ENCODE measurements around the gene RFT1.
"Not testable (repeated sequence)": the region's sequence is repeated elsewhere in the genome, so short reads cannot be mapped to it uniquely, and the experiment has no call there.

The RFT1 gene

DNA sequence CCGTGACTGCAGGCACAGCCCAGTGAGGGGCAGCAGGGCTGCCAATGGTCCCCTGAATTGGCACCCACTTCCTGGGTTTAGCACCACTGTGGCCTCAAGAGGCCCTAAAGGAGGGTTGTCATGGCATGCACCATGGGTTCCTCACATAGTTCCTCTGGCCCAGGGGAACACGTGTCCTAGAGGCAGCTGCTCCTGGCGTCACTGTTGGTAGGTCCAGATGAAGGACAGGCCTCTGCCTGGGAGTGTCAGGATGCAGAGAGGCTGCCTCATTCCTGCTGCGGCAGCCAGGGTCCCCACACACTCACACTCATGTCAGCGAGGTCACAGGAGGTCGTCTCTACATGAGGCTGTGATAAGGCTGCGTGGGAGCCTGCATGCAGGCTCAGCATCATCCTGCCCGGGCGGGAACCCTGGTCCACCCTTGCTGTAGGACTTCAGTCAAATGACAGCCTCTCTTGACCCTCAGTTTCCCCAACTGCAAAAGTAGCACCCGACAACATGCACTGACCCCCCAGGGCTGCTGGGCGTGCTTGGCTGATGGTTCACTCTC is 58.3 kb downstream of the RFT1 start:
- no peak for DNase-seq (ENCODE audit: low read depth)

DNA sequence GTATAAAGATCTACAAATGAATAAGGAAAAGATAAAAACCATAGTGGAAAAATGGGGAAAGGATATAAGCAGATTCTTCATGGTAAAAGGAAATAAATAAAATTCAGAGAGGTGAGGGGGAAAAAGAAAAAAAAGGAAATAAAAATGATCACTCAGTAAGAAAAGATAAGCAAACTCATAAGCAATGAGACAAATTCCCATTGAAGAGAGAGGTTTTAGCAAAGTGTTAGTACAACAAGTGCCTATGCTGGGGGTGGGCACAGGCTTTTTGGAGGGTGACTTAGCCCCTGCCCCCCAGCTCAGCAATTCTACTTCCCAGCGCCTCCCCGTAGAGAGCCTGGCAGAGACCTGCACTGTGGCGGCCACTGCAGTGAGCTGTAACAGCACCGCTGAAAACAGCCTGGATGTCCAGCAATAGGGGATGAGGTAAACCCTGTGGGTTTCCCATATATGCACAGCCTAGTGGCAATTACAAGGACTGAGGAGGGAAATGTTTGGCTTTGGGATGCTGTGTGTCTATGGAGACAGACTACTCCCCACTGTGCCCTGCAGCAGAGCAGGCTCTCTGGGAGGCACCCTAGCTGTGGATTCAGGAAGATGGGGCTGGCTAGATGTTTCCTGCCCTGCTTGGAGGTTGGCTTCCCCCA is 60.7 kb downstream of the RFT1 start:
- no peak for DNase-seq (ENCODE audit: low read depth)

DNA sequence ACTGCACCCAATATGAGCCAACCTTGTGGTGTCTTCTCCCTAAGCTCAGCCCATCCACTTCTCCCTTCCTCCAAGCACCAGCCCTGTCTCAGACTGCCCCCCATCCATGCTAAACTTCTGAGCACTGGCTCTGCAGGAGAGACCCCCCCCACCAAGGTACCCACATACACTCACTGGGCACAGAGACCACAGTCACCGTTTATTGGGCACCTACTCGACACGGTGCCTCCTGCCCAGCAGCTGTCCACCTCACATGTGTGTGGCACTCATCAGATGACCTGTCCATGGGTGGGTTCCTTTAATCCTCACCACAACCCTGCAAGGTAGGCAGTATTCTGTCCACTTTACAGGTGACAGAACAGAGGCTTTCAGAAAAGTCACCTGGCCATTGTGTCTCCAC is 62.1 kb downstream of the RFT1 start:
- no peak for DNase-seq (ENCODE audit: low read depth)

DNA sequence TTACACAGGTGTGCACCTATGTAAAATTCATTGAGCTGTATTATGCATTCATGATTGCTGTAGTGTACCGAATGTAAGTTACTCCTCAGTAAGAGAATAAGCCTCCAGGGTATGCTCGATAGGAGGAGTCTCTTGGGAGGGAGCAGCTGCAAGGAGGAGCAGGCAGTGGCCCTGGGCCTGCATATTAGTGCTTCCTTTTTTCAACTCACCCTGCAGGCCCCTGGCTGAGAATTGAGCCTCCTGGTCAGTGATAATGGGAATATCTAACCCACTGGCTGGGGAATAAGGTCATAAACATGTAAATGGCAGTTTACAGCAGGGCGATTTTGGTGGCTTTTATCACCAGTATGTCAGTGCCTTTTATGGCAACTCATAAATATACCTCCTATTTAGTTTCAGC is 62.7 kb downstream of the RFT1 start:
- DNase-seq (ENCODE audit: low read depth), result no peak

DNA sequence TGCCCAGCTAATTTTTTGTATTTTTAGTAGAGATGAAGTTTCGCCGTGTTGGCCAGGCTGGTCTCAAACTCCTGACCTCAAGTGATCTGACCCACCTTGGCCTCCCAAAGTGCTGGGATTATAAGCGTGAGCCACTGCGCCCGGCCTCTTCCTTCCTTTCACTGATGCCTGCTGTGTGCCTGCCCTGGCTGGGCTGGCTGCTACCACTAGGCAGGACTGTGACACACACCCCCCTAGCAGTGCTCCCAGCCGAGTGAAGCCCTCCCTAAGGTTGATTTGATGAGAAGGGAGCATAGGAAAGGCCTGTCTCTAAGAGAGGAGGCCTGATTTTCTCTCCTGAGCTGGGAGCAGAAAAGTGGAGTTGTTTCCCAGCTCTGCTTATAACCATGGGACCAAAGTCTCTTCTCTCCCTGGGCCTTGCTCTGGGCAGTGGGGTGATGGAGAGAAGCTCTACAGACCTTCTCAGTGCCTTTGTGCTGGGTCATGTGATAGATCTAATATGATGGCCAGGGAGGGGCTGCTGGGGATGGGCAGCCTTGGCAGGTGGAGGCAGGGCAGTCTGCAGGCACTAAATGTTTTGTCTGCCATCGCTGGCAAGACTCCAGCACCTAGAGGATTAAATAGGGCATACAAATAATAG is 64.3 kb downstream of the RFT1 start:
- no peak for DNase-seq (ENCODE audit: low read depth)

DNA sequence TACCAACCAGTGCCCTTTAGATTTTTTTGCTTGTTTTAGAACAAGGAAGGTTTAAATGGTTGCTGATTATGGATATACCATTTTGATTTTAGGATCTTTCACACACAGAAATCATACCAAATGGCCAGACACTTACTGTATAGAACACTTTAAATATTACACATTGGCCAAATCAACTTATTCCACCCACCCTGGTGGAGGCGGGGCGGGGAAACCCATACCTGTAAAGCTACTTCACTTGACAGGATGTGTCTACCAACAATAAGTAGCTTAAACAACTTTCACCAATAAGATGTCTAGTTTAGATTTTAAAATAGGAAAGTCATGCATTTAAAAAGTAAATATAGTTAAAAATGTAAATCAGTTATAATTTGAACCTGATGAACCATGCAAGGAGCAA is 67.3 kb downstream of the RFT1 start:
- no peak for DNase-seq (ENCODE audit: low read depth)

DNA sequence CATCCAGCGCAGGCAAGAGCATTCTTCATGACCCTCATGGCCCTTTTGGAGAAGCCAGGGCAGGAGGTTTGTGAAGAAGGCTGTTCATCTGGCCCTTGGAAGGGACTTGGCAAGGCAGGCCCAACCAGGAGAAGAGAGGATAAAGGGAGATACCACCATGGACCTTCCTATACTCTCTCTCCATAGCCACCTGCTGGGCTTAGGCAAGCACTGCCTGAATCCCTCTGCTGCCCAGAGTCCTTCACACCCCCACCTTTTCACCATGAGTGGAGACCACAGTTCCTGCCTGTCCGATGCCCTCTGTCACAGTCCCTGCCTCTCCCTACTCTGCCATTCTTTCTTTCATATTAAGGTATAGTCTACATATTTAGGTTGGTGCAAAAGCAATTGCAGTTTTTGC is 73.8 kb downstream of the RFT1 start:
- DNase-seq (ENCODE audit: low read depth), result no peak

DNA sequence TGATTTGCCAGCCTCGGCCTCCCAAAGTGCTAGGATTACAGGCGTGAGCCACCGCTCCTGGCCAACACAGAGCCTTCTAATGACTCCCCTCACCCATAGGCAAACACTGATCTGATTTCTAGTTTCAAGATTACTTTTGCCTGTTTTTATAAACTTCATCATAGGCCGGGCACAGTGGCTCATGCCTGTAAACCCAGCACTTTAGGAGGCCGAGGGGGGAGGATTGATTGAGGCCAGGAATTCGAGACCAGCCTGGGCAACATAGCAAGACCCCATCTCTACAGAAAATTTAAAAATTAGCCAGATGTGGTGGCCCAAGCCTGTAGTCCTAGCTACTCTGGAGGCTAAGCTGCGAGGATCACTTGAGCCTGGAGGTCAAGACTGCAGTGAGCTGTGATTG is 76.0 kb downstream of the RFT1 start:
- DNase-seq (ENCODE audit: low read depth), result not testable (repeated sequence)

DNA sequence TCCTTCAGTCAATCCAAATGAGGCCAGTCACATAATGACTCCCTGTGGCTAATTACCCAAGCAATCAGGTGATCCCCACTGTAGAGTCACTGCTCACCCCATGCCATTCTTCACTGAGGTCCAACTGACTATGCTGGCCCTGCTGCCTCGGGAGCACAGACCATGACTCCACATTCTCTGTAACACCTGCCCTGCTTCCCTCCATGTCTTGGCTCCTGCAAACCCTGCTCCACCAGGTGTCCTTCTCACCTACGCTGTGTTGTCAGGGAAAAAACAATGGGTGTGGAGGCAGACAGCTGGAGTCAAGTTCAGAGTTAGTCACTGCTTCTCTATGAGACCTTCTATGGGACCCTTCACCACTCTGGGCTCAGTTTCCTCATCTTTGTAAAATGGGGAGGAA is 78.3 kb downstream of the RFT1 start:
- no peak for DNase-seq (ENCODE audit: low read depth)

DNA sequence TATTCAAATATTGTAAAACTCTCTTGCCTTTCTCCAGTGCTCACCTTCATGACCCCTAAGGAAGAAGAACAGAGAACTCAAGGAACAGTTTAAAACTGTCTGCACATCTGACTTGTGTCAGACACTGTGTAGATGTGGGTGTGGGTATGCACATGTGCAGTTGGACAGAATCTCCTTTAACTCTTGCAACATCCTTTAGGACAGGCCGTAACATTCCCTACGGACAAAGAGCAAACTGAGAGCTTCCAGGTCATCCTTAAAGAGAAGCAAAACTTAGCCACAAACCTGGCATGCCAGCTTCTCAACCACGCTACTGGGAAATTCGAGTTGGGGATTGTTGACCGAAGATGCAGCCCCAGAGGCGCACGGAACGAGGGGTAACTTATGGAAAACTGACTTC is 80.2 kb downstream of the RFT1 start:
- DNase-seq (ENCODE audit: low read depth), result no peak

DNA sequence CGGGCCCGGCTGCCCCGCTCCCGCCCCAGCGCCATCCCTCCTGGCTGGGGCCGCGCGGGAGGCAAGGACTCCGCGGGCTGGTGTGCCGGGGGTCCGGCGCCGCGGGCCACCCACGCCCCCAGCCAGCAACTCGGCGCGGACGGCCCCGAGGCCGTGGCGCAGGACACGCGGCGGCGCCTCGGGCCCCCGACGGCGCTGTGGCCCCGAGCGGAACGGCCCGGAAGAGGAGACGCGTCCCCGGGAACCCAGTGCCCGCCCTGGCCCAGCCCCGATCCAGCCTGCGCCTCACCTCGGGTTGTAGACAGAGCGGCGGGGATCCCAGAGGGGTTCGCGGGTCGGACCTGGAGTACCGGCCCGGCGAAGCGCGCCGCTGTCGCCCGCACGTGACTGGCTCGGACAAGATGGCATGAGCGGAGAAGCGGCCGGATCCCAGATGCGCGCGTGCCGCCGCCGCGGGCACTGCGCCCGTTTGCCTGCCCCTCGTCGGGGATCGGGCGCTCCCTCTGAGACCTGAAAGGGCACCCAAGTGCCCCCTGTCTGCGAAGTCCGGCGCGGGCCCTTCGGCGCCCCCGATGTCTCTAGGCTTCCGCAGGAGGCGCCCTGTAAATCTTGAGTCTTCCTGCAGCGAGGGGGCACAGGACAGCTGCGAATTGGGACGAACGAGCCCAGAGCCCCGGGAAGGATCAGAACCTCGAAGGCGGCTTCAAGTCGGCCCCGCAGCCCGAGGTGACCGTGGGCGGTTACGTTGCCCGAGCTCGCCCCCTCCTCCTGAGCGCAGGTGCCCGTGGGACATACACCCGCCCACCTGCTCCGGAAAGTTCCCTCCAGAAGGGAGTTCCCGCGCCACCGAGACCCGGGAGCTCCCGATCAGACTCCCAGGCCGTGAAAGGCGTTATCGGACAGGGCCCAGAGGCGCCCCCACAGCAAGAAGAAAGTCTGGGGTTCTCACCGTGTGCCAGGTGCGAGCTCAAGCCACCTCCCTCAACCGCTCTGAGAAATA is 83.8 kb downstream of the RFT1 start:
- peak; percentile 59 for DNase-seq (ENCODE audit: low read depth)

DNA sequence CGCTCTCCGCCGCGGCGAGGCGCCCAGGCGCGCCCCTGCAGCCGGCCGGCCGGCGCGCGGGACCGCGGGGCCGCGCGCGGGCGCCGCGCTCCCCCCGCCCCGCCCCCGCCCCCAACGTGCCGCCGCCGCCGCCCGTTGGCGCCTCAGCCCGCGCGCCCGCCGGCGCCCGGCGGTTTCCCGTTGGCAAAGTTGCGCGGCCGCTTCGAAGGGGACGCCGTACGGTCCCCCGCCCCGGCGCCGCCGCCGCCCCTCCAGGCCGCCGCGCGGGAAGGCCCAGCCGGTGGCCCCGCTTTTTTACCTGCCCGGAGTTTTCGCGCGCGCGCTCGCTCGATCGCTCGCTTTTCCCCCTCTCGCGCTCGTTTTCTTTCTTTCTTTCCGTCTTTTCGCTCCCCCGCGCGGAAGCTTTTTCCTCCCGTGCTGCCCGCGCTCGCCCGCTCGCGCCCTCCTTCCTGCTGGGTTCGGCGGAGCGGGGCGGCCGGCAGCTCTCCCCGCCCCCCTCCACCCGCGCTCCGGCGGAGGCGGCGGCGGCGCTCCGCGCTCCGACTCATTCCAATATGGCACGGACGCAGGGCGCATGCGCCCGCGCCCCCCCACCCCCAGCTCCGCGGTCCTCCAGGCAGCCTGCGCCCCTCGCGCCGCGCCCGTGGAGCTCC is 84.6 kb downstream of the RFT1 start, which contains the start of gene SFMBT1:
Gene SFMBT1, minus strand, starts transcription at position 556 of the 653 bp plus-strand sequence. CDS start 76,945 bp downstream, outside the sequence.
- peak; percentile 62 for DNase-seq (ENCODE audit: low read depth)

DNA sequence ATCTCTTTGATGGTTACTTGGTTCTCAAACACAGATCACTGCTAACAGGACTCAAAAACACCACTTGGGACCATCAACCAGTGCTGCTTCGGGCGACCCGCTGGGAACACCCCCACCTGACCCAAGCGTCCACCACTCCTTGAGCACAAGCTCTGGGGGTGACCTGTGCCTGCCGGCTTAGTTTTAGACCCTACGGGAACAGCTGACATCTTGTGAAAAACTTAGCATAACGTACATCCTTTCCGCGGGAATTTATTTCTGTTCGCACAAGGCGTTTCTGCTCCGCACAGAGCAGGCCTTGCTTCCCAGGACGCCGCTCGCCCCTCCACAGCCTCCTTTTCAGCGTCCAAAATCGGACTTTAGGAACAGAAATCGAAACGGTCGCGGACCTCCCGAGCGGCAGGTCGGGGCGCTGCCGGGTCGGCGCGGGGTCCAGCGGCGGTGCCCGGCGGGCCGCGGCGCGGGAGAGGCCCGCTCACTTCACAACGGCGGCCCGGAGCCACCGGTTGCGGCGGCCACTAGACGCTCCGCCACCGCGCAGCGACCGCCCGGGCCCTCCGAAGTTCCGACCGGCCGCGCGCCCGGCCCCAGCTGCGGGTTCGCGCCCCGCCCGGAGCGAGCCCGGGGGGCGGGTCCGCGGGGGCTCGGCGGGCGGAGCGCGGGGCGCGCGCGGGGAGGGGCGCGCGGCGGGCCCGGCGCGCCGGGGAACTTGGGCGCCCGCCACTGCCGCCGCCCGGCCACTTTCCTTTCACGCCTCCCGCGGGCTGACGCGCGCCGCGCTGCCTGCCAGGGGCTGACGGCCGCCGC is 85.3 kb downstream of the RFT1 start:
- DNase-seq (ENCODE audit: low read depth), result peak; percentile 37

DNA sequence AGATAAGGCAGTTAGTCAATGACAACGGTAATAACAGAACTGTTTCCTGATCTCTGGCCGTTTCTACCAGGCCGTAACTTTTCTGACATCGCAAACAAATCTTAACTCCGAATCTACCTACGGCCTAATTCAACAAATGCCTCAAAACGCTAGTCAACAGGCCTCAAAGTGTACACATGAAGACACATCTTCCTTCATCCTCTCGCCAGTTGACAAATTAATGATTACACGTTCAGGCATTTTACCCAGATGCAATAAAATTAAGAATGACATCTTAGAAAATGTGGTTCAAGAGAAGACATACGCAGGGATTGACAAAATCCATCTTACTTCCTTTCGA is 85.9 kb downstream of the RFT1 start:
- no peak for DNase-seq (ENCODE audit: low read depth)

DNA sequence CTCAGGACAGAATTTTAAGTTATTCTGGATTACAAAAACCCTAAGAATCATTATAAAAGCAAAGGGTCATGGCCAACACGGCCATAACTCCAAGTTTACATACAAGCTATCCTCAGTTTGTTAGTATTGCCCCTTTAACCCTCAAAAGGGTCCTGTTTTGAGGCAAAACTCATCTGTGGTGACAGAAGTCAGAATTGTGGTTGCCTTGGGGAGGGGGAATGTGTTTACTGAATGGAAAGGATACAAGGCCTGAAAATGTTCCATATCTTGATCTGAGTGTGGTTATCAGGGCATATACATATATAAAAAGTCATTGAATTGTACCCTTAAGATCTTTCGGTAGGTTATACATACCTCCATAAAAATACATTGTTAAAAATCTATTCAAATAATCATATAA is 86.5 kb downstream of the RFT1 start:
- no peak for DNase-seq (ENCODE audit: low read depth)

DNA sequence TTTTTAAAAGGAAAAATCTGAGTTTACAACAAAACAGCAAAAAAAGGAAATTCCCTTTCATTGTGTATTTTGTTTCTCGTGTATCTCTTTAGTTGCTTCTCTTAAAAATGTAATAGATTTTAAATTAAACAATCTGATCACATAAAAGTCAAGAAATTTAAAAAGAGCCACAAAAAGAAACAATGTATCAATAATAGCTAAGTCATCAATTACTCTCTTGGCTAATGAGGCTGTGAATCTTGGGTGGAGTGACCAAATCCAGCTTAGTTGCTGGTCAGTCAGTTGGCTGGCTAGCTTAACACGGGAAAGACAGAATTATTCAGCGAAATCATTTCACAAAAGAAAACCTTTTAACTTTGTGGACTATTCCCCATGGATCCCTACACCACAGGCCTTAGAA is 87.6 kb downstream of the RFT1 start:
- DNase-seq (ENCODE audit: low read depth), result no peak

DNA sequence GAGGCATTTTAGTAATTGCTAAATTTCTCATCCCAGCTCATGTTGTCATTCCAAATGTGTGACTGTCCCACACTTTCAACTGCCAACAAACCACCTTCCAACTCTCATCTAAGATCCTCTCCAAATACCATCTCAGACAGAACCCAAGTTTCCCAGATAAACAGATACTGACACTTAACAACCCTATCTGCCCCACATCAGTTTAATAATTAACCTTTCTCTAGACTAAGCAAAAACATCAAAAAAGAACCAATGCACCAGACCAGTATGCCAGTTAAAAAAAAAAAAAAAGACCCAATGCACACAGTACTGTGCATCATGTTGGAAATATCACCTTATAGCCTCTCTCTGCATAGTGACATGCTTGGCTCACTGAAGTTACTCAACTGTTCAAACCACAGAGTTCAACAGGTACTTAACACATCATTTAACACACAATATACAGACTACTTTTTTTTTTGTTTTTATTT is 89.8 kb downstream of the RFT1 start:
- DNase-seq (ENCODE audit: low read depth), result no peak

DNA sequence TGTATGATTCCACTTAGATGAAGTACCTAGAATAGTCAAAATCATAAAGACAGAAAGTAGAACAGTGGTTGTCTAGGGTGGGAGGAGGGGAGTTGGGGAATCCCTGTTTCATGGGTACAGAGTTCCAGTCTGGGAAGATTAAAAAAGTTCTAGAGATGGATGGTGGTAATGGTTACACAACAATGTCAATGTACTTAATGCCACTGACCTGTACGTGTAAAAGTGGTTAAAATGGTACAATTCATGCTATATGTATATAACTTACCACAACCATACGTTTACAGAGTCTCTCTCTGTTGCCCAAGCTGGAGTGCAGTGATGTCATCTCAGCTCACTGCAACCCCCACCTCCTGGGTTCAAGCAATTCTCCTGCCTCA is 90.9 kb downstream of the RFT1 start:
- DNase-seq (ENCODE audit: low read depth), result no peak

DNA sequence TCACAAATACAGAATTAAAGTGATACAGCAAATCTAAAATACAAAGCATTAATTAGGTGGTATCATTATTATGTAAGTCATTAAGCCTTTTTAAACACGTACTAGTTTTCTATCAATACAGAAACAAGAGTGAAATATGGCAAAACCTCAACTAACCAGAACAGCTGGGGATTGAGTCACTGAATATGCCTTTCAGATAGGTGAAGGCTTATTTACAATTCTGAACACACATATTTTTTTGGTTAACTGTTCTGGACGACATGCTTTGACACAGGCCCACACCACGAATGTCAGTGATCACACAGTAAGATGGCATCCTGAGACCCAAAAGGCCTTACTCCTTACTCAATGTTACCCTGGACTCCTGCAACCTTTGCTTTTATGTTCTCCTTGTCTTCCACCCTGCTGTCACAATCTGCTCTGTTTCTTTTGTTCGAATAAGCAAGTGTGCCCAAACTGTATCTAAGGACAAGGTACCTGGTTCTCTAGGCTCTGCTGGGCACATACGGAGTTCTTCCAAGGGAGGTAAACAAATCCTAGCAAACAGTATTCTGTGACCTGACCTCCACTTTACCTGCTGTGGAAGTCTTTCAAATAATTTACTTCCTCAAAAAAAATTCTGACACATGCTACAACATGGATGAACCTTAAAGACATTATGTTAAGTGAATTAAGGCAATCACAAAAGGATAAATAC is 91.4 kb downstream of the RFT1 start:
- no peak for DNase-seq (ENCODE audit: low read depth)

Data from stimulated activated CD8-positive, alpha-beta memory T cell treated with anti-CD3 and anti-CD28 coated beads, Interleukin-12 subunit alpha, Interleukin-12 subunit beta, amount 100 ng/mL, for 1 hour (primary cell).